Stimulated activated CD4-positive, alpha-beta T cell treated with anti-CD3 and anti-CD28 coated beads, Interleukin-12 subunit alpha, Interleukin-12 subunit beta, amount 100 ng/mL, for 24 hours (primary cell): ENCODE data around the gene RIT2.
"Not testable (repeated sequence)": the region's sequence is repeated elsewhere in the genome, so short reads cannot be mapped to it uniquely, and the experiment has no call there.

ENCODE experiments used
- DNase-seq, 2 experiments: peaks; one replicate each; pipeline ENCODE4 v3.0.0-alpha.2; 2020; ENCODE audit warnings: low read depth in 2 of 2

RIT2 gene

GRCh38 chr18:42765302-42765701, 350.2 kb downstream of the RIT2 start:
- no peak for DNase-seq

- no peak for DNase-seq
These were observed 355.2 kb downstream of the RIT2 start for GRCh38 chr18:42760290-42760689.

- DNase-seq, result no peak
These were observed 356.6 kb downstream of the RIT2 start for GRCh38 chr18:42758852-42759251.

GRCh38 chr18:42756214-42756613, 359.3 kb downstream of the RIT2 start:
- DNase-seq, result no peak

- DNase-seq, result no peak
These were observed 362.6 kb downstream of the RIT2 start for GRCh38 chr18:42752916-42753315.

GRCh38 chr18:42746794-42747193, 368.7 kb downstream of the RIT2 start:
- no peak for DNase-seq

GRCh38 chr18:42745931-42746330, 369.6 kb downstream of the RIT2 start:
- no peak for DNase-seq

GRCh38 chr18:42745171-42745570, 370.3 kb downstream of the RIT2 start:
- DNase-seq, result no peak

GRCh38 chr18:42743373-42744138, 371.9 kb downstream of the RIT2 start:
- no peak for DNase-seq

GRCh38 chr18:42742969-42743368, 372.5 kb downstream of the RIT2 start:
- no peak for DNase-seq

- no peak for DNase-seq
These were observed 373.0 kb downstream of the RIT2 start for GRCh38 chr18:42742474-42742873.

- not testable (repeated sequence) for DNase-seq
These were observed 373.6 kb downstream of the RIT2 start for GRCh38 chr18:42741805-42742347.

- not testable (repeated sequence) for DNase-seq
These were observed 374.2 kb downstream of the RIT2 start for GRCh38 chr18:42741299-42741698.

GRCh38 chr18:42736074-42736473, 379.4 kb downstream of the RIT2 start:
- DNase-seq, result no peak

- DNase-seq, result no peak
These were observed 381.0 kb downstream of the RIT2 start for GRCh38 chr18:42734520-42734919.

- no peak for DNase-seq
These were observed 385.2 kb downstream of the RIT2 start for GRCh38 chr18:42730272-42730671.

GRCh38 chr18:42719221-42719620, 396.3 kb downstream of the RIT2 start:
- no peak for DNase-seq

GRCh38 chr18:42712065-42712464, 403.4 kb downstream of the RIT2 start:
- DNase-seq, result no peak

GRCh38 chr18:42707080-42707479, 408.4 kb downstream of the RIT2 start:
- no peak for DNase-seq

GRCh38 chr18:42706618-42707017, 408.9 kb downstream of the RIT2 start:
- DNase-seq, result no peak

GRCh38 chr18:42706029-42706608, 409.4 kb downstream of the RIT2 start:
- DNase-seq, result no peak
